HepG2 (cell line): Measurements from ENCODE around the gene SMIM11. TPM values are rescaled to one million over a fixed set of nuclear protein-coding genes. Genes with fewer than 3 reads are reported as not detected.

Experiments used
- ARID4A ChIP-seq: sonication (generic); formaldehyde crosslinking; IDR thresholded peaks from 2 replicates; pipeline ENCODE4 v1.5.0; 2020; ENCODE audit warnings: mild to moderate bottlenecking, missing genetic modification reagents, borderline replicate concordance
- CEBPB ChIP-seq: IDR thresholded peaks from 2 replicates; pipeline ENCODE4 v1.6.1; 2011; ENCODE audit warnings: low read depth, low read length, improper control_type of control experiment, borderline replicate concordance
- DNMT1 ChIP-seq: sonication (generic); formaldehyde crosslinking; IDR thresholded peaks from 2 replicates; pipeline ENCODE4 v1.5.1; 2020; ENCODE audit warnings: mild to moderate bottlenecking, missing genetic modification reagents
- GTF2F1 ChIP-seq: fragments of 150-350 bp; IDR thresholded peaks from 2 replicates; pipeline ENCODE4 v1.6.1; 2014; ENCODE audit warnings: low read length
- HCFC1 ChIP-seq: fragments of 150-350 bp; IDR thresholded peaks from 2 replicates; pipeline ENCODE4 v1.6.1; 2014; ENCODE audit warnings: low read depth, low read length
- HNRNPUL1 ChIP-seq: fragments of 200-400 bp; formaldehyde crosslinking; IDR thresholded peaks from 2 replicates; pipeline ENCODE4 v1.6.1; 2017; ENCODE audit warnings: low read depth, mild to moderate bottlenecking, low read length, moderate library complexity
- LCORL ChIP-seq, 2 experiments: fragments of 450-650 bp in 1 of 2; sonication (generic) in 1 of 2; formaldehyde crosslinking in 1 of 2; IDR thresholded peaks; 2 replicates each; pipeline versions ENCODE4 v1.5.0 to v1.6.1; 2017 to 2020; ENCODE audit warnings: antibody characterized with exemption in 1 of 2, missing genetic modification reagents in 1 of 2
- MAFF ChIP-seq: IDR thresholded peaks from 2 replicates; pipeline ENCODE4 v1.6.1; 2011; ENCODE audit warnings: low read depth, low read length, improper control_type of control experiment
- MZF1 ChIP-seq: sonication (generic); formaldehyde crosslinking; IDR thresholded peaks from 2 replicates; pipeline ENCODE4 v1.8.1; 2023; ENCODE audit warnings: mild to moderate bottlenecking, missing genetic modification reagents, borderline replicate concordance
- NRL ChIP-seq: sonication (generic); formaldehyde crosslinking; IDR thresholded peaks from 2 replicates; pipeline ENCODE4 v1.5.0; 2020; ENCODE audit warnings: missing genetic modification reagents, mild to moderate bottlenecking, moderate library complexity, borderline replicate concordance
- PITX1 ChIP-seq: sonication (generic); formaldehyde crosslinking; IDR thresholded peaks from 2 replicates; pipeline ENCODE4 v1.5.1; 2020; ENCODE audit warnings: mild to moderate bottlenecking, missing genetic modification reagents
- PPARG ChIP-seq: conservative IDR thresholded peaks from 2 replicates; pipeline ENCODE4 v1.6.1; 2016; ENCODE audit warnings: missing biosample characterization, missing genetic modification reagents
- SP5 ChIP-seq: IDR thresholded peaks from 2 replicates; pipeline ENCODE4 v1.6.1; 2016; ENCODE audit warnings: low read depth, borderline replicate concordance
- SYNCRIP ChIP-seq: fragments of 200-400 bp; formaldehyde crosslinking; IDR thresholded peaks from 2 replicates; pipeline ENCODE4 v1.6.1; 2018; ENCODE audit warnings: mild to moderate bottlenecking, low read depth, low read length; ENCODE audit not compliant: insufficient read depth
- TERF1 ChIP-seq: sonication (generic); formaldehyde crosslinking; IDR thresholded peaks from 2 replicates; pipeline ENCODE4 v1.8.0; 2022; ENCODE audit warnings: mild to moderate bottlenecking, missing genetic modification reagents, moderate library complexity
- polyA plus RNA-seq, 8 experiments: library from polyadenylated mRNA; depleted of rRNA in 3 of 8; stranded (reverse) in 7 of 8; unstranded in 1 of 8; fragments of >200 nt; fragmentation: Illumina TruSeq in 4 of 8; extraction: Trizol in 4 of 8; gene quantifications; 2 replicates each; pipeline versions ENCODE4 v1.2.1 to v1.2.3, GENCODE V29; 2011 to 2016; ENCODE audit warnings: low read depth in 4 of 8, missing spikeins in 1 of 8, mixed read lengths in 1 of 8; ENCODE audit not compliant: insufficient read depth in 1 of 8
- total RNA-seq, 5 experiments: library from RNA; depleted of rRNA; stranded (reverse); fragments of >200 nt; fragmentation: Illumina TruSeq; extraction: Trizol; gene quantifications; 2 replicates each; pipeline ENCODE4 v1.2.3, GENCODE V29; 2016; ENCODE audit warnings: low read depth in 1 of 5
- TF ChIP-seq, protein P1 (sequence below): sonication (generic); formaldehyde crosslinking; IDR thresholded peaks from 2 replicates; pipeline ENCODE4 v1.4.0; 2020; ENCODE audit warnings: missing genetic modification reagents
- TF ChIP-seq, protein P2 (sequence below): sonication (generic); formaldehyde crosslinking; IDR thresholded peaks from 2 replicates; pipeline ENCODE4 v1.8.0; 2022; ENCODE audit warnings: missing genetic modification reagents, low read depth, mild to moderate bottlenecking, borderline replicate concordance

SMIM11 gene
- total and polyA plus RNA-seq, 2 of the 13 experiments (the other 11 are each of a cell fraction or from before 2014, with no cell fraction given): 6.4 to 18.9 TPM

- peak; percentile 92 for TF ChIP-seq CEBPB
- TF ChIP-seq MAFF: no peak
- TF ChIP-seq ARID4A (CRISPR knock-in tag): peak; percentile 60; the same call in 1 of the 2 replicates
- TF ChIP-seq DNMT1: 0 out of 2 replicates have a peak, but pooled peaks have one; percentile 51
- TF ChIP-seq, protein P1, sequence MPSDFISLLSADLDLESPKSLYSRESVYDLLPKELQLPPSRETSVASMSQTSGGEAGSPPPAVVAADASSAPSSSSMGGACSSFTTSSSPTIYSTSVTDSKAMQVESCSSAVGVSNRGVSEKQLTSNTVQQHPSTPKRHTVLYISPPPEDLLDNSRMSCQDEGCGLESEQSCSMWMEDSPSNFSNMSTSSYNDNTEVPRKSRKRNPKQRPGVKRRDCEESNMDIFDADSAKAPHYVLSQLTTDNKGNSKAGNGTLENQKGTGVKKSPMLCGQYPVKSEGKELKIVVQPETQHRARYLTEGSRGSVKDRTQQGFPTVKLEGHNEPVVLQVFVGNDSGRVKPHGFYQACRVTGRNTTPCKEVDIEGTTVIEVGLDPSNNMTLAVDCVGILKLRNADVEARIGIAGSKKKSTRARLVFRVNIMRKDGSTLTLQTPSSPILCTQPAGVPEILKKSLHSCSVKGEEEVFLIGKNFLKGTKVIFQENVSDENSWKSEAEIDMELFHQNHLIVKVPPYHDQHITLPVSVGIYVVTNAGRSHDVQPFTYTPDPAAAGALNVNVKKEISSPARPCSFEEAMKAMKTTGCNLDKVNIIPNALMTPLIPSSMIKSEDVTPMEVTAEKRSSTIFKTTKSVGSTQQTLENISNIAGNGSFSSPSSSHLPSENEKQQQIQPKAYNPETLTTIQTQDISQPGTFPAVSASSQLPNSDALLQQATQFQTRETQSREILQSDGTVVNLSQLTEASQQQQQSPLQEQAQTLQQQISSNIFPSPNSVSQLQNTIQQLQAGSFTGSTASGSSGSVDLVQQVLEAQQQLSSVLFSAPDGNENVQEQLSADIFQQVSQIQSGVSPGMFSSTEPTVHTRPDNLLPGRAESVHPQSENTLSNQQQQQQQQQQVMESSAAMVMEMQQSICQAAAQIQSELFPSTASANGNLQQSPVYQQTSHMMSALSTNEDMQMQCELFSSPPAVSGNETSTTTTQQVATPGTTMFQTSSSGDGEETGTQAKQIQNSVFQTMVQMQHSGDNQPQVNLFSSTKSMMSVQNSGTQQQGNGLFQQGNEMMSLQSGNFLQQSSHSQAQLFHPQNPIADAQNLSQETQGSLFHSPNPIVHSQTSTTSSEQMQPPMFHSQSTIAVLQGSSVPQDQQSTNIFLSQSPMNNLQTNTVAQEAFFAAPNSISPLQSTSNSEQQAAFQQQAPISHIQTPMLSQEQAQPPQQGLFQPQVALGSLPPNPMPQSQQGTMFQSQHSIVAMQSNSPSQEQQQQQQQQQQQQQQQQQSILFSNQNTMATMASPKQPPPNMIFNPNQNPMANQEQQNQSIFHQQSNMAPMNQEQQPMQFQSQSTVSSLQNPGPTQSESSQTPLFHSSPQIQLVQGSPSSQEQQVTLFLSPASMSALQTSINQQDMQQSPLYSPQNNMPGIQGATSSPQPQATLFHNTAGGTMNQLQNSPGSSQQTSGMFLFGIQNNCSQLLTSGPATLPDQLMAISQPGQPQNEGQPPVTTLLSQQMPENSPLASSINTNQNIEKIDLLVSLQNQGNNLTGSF (CRISPR knock-in tag): no peak
- no peak for TF ChIP-seq HCFC1
- 0 out of 2 replicates have a peak, but pooled peaks have one; percentile 20 for TF ChIP-seq SP5 (CRISPR knock-in tag)
- TF ChIP-seq MZF1: no peak
- TF ChIP-seq, protein P2, sequence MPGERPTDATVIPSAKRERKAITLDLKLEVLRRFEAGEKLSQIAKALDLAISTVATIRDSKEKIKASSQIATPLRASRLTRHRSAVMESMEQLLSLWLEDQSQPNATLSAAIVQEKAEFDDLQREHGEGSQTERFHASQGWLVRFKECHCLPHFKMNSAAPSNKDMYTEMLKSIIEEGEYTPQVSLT (CRISPR knock-in tag): no peak
- TF ChIP-seq PPARG (CRISPR knock-in tag): peak; percentile 65
- TF ChIP-seq LCORL (IDR thresholded peaks at IDR 0.05): no peak
- TF ChIP-seq LCORL (CRISPR knock-in tag; IDR thresholded peaks at IDR 0.05): peak; percentile 83
- no peak for TF ChIP-seq NRL
- peak; percentile 89 for TF ChIP-seq PITX1 (CRISPR knock-in tag)
- no peak for TF ChIP-seq HNRNPUL1
- TF ChIP-seq GTF2F1: no peak
- no peak for TF ChIP-seq TERF1 (CRISPR knock-in tag)
- TF ChIP-seq SYNCRIP: no peak
These were observed 3.0 kb upstream of the SMIM11 start (continued) for GRCh38 chr21:34372321-34372720.
